ENCODE measurements around the gene TRIM41.
"Not testable (repeated sequence)": the region's sequence is repeated elsewhere in the genome, so short reads cannot be mapped to it uniquely, and the experiment has no call there.

TRIM41 gene

GRCh38 chr5:181283841-181284755, 61.0 kb downstream of the TRIM41 start:
- not testable (repeated sequence) for DNase-seq (ENCODE audit: low read depth in 2 of 2)

All from stimulated activated CD8-positive, alpha-beta memory T cell treated with anti-CD3 and anti-CD28 coated beads, Interleukin-7, amount 100 ng/mL, for 1 hour (primary cell).